ENCODE results near the gene PHTF1. TPM values are rescaled to one million over a fixed set of nuclear protein-coding genes. Genes with fewer than 3 reads are reported as not detected.

Gene PHTF1
- total and polyA plus RNA-seq, 12 donors = 4.9 to 14.8 (median 9.6) TPM

DNA sequence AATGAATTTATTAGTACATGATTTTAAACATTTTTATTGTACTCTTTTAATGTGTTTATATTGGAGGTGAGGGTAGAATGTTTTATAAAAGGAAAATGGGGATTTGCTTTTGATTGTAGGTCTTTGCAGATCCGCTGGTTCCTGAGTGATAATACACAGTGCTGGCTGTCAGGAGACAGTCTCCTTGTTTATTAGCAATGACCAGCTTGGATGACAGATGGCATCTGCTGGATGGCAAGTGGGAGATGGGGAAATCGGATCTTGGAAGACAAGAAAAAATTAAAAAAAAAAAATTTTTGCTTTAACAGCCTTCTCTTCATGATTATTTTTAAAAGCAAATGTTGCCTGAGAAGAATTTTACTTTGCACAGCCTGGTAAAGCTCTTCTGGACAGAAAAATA lies 4.4 kb upstream of the PHTF1 start:
- intact Hi-C loops (cut with DNase I) = no loop called here
- Histone ChIP-seq H3K4me3 (no peak overlapping the region), H3K4me1 (peaks cover 0 to 8% (median 5%) of the 10 kb centered on the region in 9 donors), H3K9me3 (no peaks in the 10 kb centered on the region), H3K36me3 (peaks cover 0 to 61% (median 10%) of the 10 kb centered on the region in 9 donors), H3K27me3 (no peaks in the 10 kb centered on the region), H3K27ac (no peak overlapping the region)
- ATAC-seq (no peak), DNase-seq (no peak)
- WGBS, 2 donors = 92 to 96% methylated on average over 2 of the region's 2 CpGs
- TF ChIP-seq CTCF (IDR thresholded peaks at IDR 0.05) = no peak

GRCh38 chr1:113761937-113762336 lies 2.7 kb upstream of the PHTF1 start:
- Histone ChIP-seq H3K27me3 (no peaks in the 10 kb centered on the region), H3K4me3 (no peak overlapping the region), H3K4me1 (peaks cover 0 to 20% (median 14%) of the 10 kb centered on the region in 9 donors), H3K27ac (no peak overlapping the region), H3K36me3 (peaks cover 0 to 47% (median 5%) of the 10 kb centered on the region in 9 donors), H3K9me3 (no peaks in the 10 kb centered on the region)
- ATAC-seq = no peak
- TF ChIP-seq CTCF (IDR thresholded peaks at IDR 0.05) = no peak
- WGBS, 2 donors = 95 to 97% methylated on average over 3 of the region's 3 CpGs
- no peak for DNase-seq
- intact Hi-C loops (cut with DNase I) = no loop called here

DNA sequence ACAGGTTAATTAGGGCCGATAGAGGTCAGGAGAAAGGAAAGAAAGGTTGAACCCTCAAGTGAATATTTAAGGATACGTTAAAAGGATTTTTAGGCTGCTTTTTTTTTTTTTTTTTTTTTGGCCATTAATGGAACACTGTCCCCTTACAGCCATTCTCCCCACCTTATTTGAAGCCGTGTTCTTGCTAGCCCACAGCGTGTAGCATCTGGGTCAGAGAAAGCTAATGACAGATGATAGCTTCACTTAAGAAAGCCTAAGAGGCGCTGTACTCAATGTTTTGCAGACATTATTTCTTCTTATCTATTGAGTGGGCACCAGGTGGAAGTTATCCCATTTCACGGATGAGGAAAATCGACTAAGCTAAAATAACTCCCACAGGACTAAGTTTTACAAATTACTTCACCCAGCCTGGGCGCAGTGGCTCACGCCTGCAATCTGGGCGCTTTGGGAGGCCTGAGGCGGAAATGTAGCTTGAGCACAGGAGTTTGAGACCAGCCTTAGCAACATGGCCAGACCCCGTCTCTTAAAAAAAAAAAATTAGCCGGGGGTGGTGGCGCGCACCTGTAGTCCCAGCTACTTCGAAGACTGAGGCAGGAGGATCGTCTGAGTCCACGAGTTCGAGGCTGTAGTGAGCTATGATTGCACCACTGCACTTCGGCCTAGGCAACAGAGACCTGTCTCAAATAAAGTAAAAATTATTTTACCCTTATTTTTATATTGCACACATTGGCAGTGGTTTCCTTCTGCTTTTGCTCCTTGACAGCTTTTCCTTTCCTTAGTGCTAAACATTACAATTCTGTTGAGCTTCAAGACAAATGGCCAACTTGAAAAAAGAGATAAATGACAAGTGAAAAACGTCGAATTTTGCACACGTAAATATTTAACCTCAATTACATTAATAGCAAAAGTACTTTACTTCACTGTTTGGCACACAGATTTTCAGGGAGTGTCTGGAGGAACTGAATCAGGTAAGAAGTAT lies 1.1 kb upstream of the PHTF1 start:
- Histone ChIP-seq H3K27ac (peak overlapping the region in 9 of 10 donors; percentile 84 to 99 (median 97)), H3K9me3 (no peaks in the 10 kb centered on the region), H3K36me3 (peaks cover 0 to 41% (median 0%) of the 10 kb centered on the region in 9 donors), H3K27me3 (no peaks in the 10 kb centered on the region), H3K4me1 (peaks cover 0 to 33% (median 20%) of the 10 kb centered on the region in 9 donors), H3K4me3 (peak overlapping the region; percentile 77 to 99 (median 94))
- DNase-seq = no peak
- WGBS, 2 donors = 75 to 78% methylated on average over 23 of the region's 23 CpGs
- no peak for ATAC-seq
- no peak for TF ChIP-seq CTCF (IDR thresholded peaks at IDR 0.05)
- intact Hi-C loops (cut with DNase I) = no loop called here

- Histone ChIP-seq H3K9me3 (no peaks in the 10 kb centered on the region), H3K27me3 (no peaks in the 10 kb centered on the region), H3K4me1 (peaks cover 0 to 33% (median 20%) of the 10 kb centered on the region in 9 donors), H3K27ac (peak overlapping the region; percentile 81 to 99 (median 97)), H3K36me3 (peaks cover 0 to 38% (median 0%) of the 10 kb centered on the region in 9 donors), H3K4me3 (peak overlapping the region; percentile 77 to 99 (median 94))
- peak; percentile 57 to 68 for DNase-seq
- WGBS, 2 donors = 0% methylated on average over 54 to 55 of the region's 55 CpGs
- peak; percentile 66 to 85 (median 76) for ATAC-seq
- no peak for TF ChIP-seq CTCF (IDR thresholded peaks at IDR 0.05)
- intact Hi-C loops (cut with DNase I) = loop anchor here in 8 of 10 donors (1.0 to 10.0 kb wide), 7 partner anchors 39 to 146 kb away; partner anchors contain the start of genes RSBN1 (in 8 of the 8), AP4B1 (in 3 of the 8) and DCLRE1B (in 2 of the 8)
Measured at GRCh38 chr1:113758631-113759332, 504 bp downstream of the PHTF1 start.
